Adrenal gland (tissue), 12 donors: ENCODE results near the gene ZNF208. TPM values are rescaled to one million over a fixed set of nuclear protein-coding genes. Genes with fewer than 3 reads are reported as not detected.

ENCODE experiments used
- DNase-seq, 7 donors: peaks; one replicate each; pipeline ENCODE4 v3.0.0-alpha.2; 2019 to 2020
- H3K27ac ChIP-seq, 5 donors: fragments of 200-600 bp; sonication (generic) in 4 of 5; 1 replicate in 3 of 5; 2 replicates in 2 of 5; pipeline versions ENCODE4 v1.5.1 to v1.8.0; 2016 to 2020; ENCODE audit warnings: mild to moderate bottlenecking in 1 of 5
- H3K27me3 ChIP-seq: fragments of 200-600 bp; 2 replicates; pipeline ENCODE4 v1.8.0; 2021
- H3K36me3 ChIP-seq, 2 donors: fragments of 200-600 bp; replicated peaks in 1 of 2; 1 replicate in 1 of 2; 2 replicates in 1 of 2; pipeline versions ENCODE4 v1.5.1 to v1.8.0; 2018 to 2022
- H3K4me1 ChIP-seq, 2 donors: fragments of 200-600 bp; replicated peaks in 1 of 2; 1 replicate in 1 of 2; 2 replicates in 1 of 2; pipeline versions ENCODE4 v1.5.1 to v1.8.0; 2018 to 2021
- H3K4me3 ChIP-seq, 4 donors: fragments of 200-600 bp; sonication (generic) in 3 of 4; one replicate each; pipeline ENCODE4 v1.5.1; 2016 to 2018
- H3K9me3 ChIP-seq, 3 donors: fragments of 200-600 bp; sonication (generic) in 1 of 3; replicated peaks in 1 of 3; 1 replicate in 2 of 3; 2 replicates in 1 of 3; pipeline versions ENCODE4 v1.5.1 to v1.8.0; 2016 to 2021
- CTCF ChIP-seq, 6 experiments: fragments of 450-650 bp in 4 of 6; fragments of 200-600 bp in 2 of 6; sonication (generic) in 1 of 6; IDR thresholded peaks; 1 replicate in 5 of 6; 2 replicates in 1 of 6; pipeline versions ENCODE4 v1.5.1 to v1.8.0; 2016 to 2021; ENCODE audit warnings: antibody characterized with exemption in 6 of 6, mild to moderate bottlenecking in 2 of 6, moderate library complexity in 1 of 6
- POLR2A ChIP-seq, 2 donors: fragments of 450-650 bp; IDR thresholded peaks; one replicate each; pipeline ENCODE4 v1.6.1; 2017; ENCODE audit warnings: antibody characterized with exemption in 2 of 2, mild to moderate bottlenecking in 2 of 2, moderate library complexity in 1 of 2
- WGBS, 4 donors: extraction: QIAGEN DNeasy Blood & Tissue Kit in 2 of 4; methylation state at CpG; one replicate each; pipeline versions ENCODE4 v1.1.5 to v1.1.7; 2013 to 2017; 5-methylcytosine and 5-hydroxymethylcytosine counted together
- intact Hi-C, 2 donors: fragments of 100-400 bp; cut with DNase I; formaldehyde crosslinking; loops; one replicate each; pipeline versions ENCODE4 v1.14.1 to v1.15.0; 2022 to 2023
- polyA plus RNA-seq, 3 donors: library from polyadenylated mRNA; stranded (reverse); fragments of 200-250 nt in 2 of 3; fragments of 350-450 nt in 1 of 3; fragmentation: Illumina TruSeq in 1 of 3; extraction: RNeasy Lipid Tissue Mini Kit (QIAGEN cat#74804) in 1 of 3; gene quantifications; one replicate each; pipeline ENCODE4 v1.2.3, GENCODE V29; 2013 to 2014
- total RNA-seq, 9 donors: library from RNA; depleted of rRNA in 4 of 9; stranded (reverse); fragments of >200 nt in 4 of 9; fragments of 120-200 nt in 1 of 9; fragmentation: NEBNext Ultra II Directional in 1 of 9; extraction: Animal tissue kit (Norgen Biotek cat#: 25700) in 1 of 9; gene quantifications; one replicate each; pipeline versions ENCODE4 v1.1.0 to v1.2.4, GENCODE V29; 2013 to 2023
- donor health status: healthy with polysubstance abuse.
- donor health status: Bipolar disorder and iron deficiency.
- donor health status: DM: yes; HTN: yes; CAD: no.
- donor health status: DM: no; HTN: no; CAD: no.
- donor health status: DM: no; HTN: no; CAD: no.
- donor health status: DM: yes; HTN: yes; CAD: no.

The ZNF208 gene
- total and polyA plus RNA-seq, 12 donors, result 0.11 to 7.2 (median 1.3) TPM

GRCh38 chr19:21970466-21970865 is 40.3 kb downstream of the ZNF208 start:
- no peaks in the 10 kb centered on the region for H3K27me3 ChIP-seq
- peaks cover 0 to 52% (median 4%) of the 10 kb centered on the region in 3 donors for H3K9me3 ChIP-seq
- no peaks in the 10 kb centered on the region for H3K36me3 ChIP-seq
- WGBS, 4 donors, result 89 to 94% (median 90%) methylated on average over 1 of the region's 1 CpG
- TF ChIP-seq POLR2A (IDR thresholded peaks at IDR 0.05), result no peak
- no peak overlapping the region for H3K4me3 ChIP-seq
- H3K4me1 ChIP-seq, result no peaks in the 10 kb centered on the region
- no peak overlapping the region for H3K27ac ChIP-seq
- intact Hi-C loops, result no loop called here
- DNase-seq, result no peak

- H3K9me3 ChIP-seq, result peaks cover 0 to 27% (median 0%) of the 10 kb centered on the region in 3 donors
- intact Hi-C loops, result no loop called here
- H3K27me3 ChIP-seq, result no peaks in the 10 kb centered on the region
- TF ChIP-seq CTCF (IDR thresholded peaks at IDR 0.05) (no peak), POLR2A (IDR thresholded peaks at IDR 0.05) (no peak)
- H3K4me3 ChIP-seq, result no peak overlapping the region
- no peak for DNase-seq
- no peaks in the 10 kb centered on the region for H3K36me3 ChIP-seq
- no peaks in the 10 kb centered on the region for H3K4me1 ChIP-seq
- 58 to 75% (median 63%) methylated on average over 8 of the region's 8 CpGs for WGBS, 4 donors
- H3K27ac ChIP-seq, result no peak overlapping the region
Observed at GRCh38 chr19:21947775-21948174, 63.0 kb downstream of the ZNF208 start.

- TF ChIP-seq POLR2A (IDR thresholded peaks at IDR 0.05), result no peak
- TF ChIP-seq CTCF (IDR thresholded peaks at IDR 0.05), result no peak
- WGBS, 4 donors, result 69 to 85% (median 80%) methylated on average over 11 to 30 of the region's 30 CpGs
- H3K27ac ChIP-seq, result no peak overlapping the region
- no peaks in the 10 kb centered on the region for H3K36me3 ChIP-seq
- H3K4me1 ChIP-seq, result no peaks in the 10 kb centered on the region
- H3K9me3 ChIP-seq, result peaks cover 0 to 9% (median 0%) of the 10 kb centered on the region in 3 donors
- no peak overlapping the region for H3K4me3 ChIP-seq
- DNase-seq, result no peak
- intact Hi-C loops, result no loop called here
- no peaks in the 10 kb centered on the region for H3K27me3 ChIP-seq
Observed at GRCh38 chr19:21940684-21941083, 70.1 kb downstream of the ZNF208 start.

GRCh38 chr19:21934593-21934992 is 76.2 kb downstream of the ZNF208 start:
- no peak for TF ChIP-seq CTCF (IDR thresholded peaks at IDR 0.05)
- TF ChIP-seq POLR2A (IDR thresholded peaks at IDR 0.05), result no peak
- Histone ChIP-seq H3K9me3 (peaks cover 0 to 9% (median 0%) of the 10 kb centered on the region in 3 donors), H3K36me3 (no peaks in the 10 kb centered on the region), H3K27ac (no peak overlapping the region), H3K4me1 (no peaks in the 10 kb centered on the region), H3K27me3 (no peaks in the 10 kb centered on the region), H3K4me3 (no peak overlapping the region)
- WGBS, 4 donors, result 58 to 71% (median 62%) methylated on average over 4 of the region's 4 CpGs
- no peak for DNase-seq
- intact Hi-C loops, result no loop called here

GRCh38 chr19:21934131-21934530 is 76.6 kb downstream of the ZNF208 start:
- intact Hi-C loops, result no loop called here
- H3K4me3 ChIP-seq, result no peak overlapping the region
- no peak overlapping the region for H3K27ac ChIP-seq
- TF ChIP-seq CTCF (IDR thresholded peaks at IDR 0.05), result no peak
- no peak for TF ChIP-seq POLR2A (IDR thresholded peaks at IDR 0.05)
- no peaks in the 10 kb centered on the region for H3K27me3 ChIP-seq
- H3K9me3 ChIP-seq, result peaks cover 0 to 8% (median 0%) of the 10 kb centered on the region in 3 donors
- no peak for DNase-seq
- H3K4me1 ChIP-seq, result no peaks in the 10 kb centered on the region
- no peaks in the 10 kb centered on the region for H3K36me3 ChIP-seq
- WGBS, 4 donors, result 88 to 97% (median 94%) methylated on average over 5 of the region's 5 CpGs
